Measurements from ENCODE around the gene SFXN3. TPM values are rescaled to one million over a fixed set of nuclear protein-coding genes. Genes with fewer than 3 reads are reported as not detected.

Gene SFXN3, protein sequence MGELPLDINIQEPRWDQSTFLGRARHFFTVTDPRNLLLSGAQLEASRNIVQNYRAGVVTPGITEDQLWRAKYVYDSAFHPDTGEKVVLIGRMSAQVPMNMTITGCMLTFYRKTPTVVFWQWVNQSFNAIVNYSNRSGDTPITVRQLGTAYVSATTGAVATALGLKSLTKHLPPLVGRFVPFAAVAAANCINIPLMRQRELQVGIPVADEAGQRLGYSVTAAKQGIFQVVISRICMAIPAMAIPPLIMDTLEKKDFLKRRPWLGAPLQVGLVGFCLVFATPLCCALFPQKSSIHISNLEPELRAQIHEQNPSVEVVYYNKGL
- 29.6 and 52.4 TPM in 2 replicates for total RNA-seq (2014; rRNA removed; shearing (Covaris generic))

DNA sequence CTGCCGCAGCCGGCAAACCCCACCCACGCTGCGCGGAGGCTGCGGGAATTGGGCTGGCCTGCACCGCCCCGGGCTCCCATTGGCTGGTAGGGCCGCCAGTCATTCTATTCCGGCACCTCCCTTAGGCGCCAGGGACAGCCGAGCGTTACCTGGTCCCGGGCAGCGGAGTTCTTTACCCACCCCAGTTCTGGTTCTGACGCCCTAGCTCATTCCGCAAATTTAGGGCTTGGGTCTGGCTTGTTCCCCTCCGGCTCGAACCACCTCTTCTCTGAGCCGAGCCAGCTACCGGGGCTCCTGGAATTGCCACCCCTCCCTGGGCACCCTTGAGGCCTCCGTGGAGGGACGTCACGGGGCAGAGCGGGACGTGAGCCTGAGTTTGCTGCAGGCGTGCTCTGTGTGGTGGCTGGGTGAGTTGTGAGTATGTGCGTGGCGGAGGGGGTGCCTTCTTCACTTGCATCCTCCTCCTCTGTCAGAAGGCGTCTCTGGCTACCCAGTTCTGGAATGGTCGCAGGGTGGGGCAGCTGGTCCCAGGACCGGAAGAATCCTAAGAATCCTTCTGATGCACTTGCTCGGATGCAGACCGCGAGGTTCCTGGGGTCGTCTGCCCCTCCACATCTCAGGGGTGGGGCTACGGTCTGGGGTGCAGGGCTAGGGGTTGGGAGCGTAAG is at the start of gene SFXN3, which contains the start of gene PDZD7:
Gene SFXN3 (plus strand): TSS at position 107 of the 668 bp plus-strand sequence. CDS start 3,461 bp downstream, outside the sequence.
Gene PDZD7 (minus strand): TSS at position 2 of the 668 bp plus-strand sequence. CDS start 910 bp downstream, outside the sequence.
- peak; percentile 88 to 96 for DNase-seq (ENCODE audit: low read depth in 1 of 2, low spot score in 2 of 2)
- Histone ChIP-seq H3K9me3 (replicated peaks) (no peaks in the 10 kb centered on the region), H3K36me3 (peaks cover 17% of the 10 kb centered on the region), H3K4me1 (replicated peaks) (peaks cover 34% of the 10 kb centered on the region), H3K27me3 (replicated peaks) (no peaks in the 10 kb centered on the region), H3K27ac (peak within 1 kb of the TSS; percentile 87), H3K4me3 (peak within 1 kb of the TSS; percentile 51)

DNA sequence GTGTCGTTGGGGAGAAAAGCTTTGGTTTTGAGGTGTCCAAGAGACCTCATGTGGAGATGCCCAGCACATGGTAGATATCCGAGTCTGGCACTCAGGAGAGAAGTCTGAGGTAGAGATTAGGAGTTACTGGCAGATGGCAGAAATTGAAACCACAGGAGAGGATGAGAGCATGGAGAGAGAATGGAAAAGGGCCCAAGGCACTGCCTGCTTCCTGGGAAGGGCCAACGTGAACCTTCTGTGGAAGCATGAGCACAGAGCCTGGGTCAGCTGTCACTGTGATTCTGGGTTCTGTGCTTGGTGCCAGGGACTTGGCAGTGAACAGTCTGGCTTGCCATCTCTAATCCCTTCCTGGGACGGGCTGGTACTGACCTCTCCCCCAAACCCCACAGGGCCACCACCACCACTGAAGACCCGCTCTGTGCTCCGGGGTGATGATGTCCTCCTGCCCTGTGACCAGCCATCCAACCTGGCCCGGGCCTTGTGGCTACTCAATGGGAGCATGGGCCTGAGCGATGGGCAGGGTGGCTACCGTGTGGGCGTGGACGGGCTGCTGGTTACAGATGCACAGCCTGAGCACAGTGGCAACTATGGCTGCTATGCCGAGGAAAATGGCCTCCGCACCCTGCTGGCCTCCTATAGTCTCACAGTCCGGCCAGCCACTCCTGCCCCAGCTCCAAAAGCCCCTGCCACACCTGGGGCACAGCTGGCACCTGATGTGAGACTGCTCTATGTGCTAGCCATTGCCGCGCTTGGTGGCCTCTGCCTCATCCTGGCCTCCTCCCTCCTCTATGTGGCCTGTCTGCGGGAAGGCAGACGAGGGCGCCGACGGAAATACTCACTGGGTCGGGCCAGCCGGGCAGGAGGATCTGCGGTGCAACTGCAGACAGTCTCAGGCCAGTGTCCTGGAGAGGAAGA is 47.9 kb upstream of the SFXN3 start:
- Histone ChIP-seq H3K36me3 (peaks cover 54% of the 10 kb centered on the region), H3K9me3 (replicated peaks) (no peaks in the 10 kb centered on the region), H3K27ac (no peak overlapping the region), H3K27me3 (replicated peaks) (no peaks in the 10 kb centered on the region), H3K4me1 (replicated peaks) (peaks cover 15% of the 10 kb centered on the region), H3K4me3 (no peak overlapping the region)
- no peak for DNase-seq (ENCODE audit: low read depth in 1 of 2, low spot score in 2 of 2)

DNA sequence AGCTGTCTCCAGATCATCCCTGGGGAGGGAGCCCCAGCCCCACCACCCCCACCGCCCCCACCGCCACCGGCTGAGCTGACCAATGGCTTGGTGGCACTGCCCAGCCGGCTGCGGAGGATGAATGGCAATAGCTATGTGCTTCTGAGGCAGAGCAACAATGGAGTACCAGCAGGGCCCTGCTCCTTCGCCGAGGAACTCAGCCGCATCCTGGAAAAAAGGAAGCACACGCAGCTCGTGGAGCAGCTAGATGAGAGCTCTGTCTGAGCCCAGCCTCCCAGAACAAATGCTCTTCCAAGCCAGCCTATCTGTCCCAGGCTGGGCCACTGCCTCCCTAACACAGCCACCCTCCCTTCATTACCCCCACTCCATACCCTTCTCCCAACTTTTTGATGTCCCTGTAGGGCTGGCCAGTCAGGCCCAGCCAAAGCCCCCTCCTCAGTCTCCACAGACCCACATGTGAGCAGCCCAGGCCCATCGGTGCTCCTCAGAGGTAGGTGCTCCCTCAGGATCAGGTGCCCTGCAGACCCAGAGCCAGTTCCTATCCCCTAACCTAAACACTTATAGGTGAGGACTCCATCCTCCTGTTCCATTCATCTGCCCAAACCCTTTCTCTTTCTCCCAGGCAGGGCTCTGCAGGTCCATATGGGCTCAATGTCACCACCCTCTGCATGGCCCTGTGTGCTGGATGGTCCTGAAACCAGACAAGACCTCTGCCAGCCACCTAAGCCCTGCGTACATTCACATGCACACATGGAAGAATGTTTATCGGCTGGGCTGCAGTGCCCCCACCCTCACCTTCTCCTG is 47.0 kb upstream of the SFXN3 start:
- Histone ChIP-seq H3K9me3 (replicated peaks) (no peaks in the 10 kb centered on the region), H3K27me3 (replicated peaks) (no peaks in the 10 kb centered on the region), H3K4me3 (no peak overlapping the region), H3K27ac (no peak overlapping the region), H3K36me3 (peaks cover 59% of the 10 kb centered on the region), H3K4me1 (replicated peaks) (peaks cover 16% of the 10 kb centered on the region)
- no peak for DNase-seq (ENCODE audit: low read depth in 1 of 2, low spot score in 2 of 2)

DNA sequence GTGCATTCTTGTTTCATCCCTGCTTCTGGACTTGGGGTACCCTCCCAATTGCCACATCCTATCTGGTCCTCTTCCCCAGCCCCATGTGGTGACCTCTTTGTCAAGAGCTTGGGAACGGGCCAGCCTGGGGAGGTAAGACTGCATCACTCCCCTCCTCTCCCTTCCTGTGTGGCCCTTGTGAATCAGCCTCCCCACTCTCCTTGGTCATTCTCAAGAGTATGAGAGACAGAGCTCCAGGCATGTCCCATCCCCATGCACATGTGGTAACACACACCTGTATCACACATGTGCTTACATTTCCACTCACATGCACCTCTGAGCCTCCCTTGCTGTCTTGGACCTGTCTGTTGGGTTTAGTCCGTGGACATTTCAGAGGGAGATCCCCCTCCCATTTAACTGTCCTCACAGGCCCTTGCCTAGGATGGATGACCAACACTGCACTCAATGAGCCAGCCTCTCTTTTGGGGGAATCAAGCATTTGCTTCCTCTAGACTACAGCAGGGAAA is 46.3 kb upstream of the SFXN3 start:
- Histone ChIP-seq H3K9me3 (replicated peaks) (no peaks in the 10 kb centered on the region), H3K4me3 (no peak overlapping the region), H3K4me1 (replicated peaks) (peaks cover 16% of the 10 kb centered on the region), H3K36me3 (peaks cover 65% of the 10 kb centered on the region), H3K27me3 (replicated peaks) (no peaks in the 10 kb centered on the region), H3K27ac (no peak overlapping the region)
- no peak for DNase-seq (ENCODE audit: low read depth in 1 of 2, low spot score in 2 of 2)

DNA sequence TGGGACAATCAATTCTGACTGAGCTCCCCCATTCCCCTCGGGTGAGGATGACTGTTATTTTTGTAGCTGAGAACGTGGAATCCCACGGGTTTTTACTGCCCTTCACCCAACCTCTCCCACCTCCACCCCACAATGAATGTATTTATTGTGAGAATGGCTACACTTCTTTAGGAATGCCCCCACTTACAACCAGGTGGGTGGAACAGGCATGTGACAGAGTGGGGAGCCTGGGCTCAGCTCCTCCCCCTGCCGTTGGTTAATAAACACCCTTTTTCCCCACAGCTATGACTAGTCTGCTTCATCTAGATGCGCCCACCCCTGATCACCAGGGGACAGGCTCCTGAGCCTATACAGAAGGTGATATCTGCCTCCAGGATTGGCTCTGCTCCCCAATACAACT is 45.7 kb upstream of the SFXN3 start:
- Histone ChIP-seq H3K27ac (no peak overlapping the region), H3K27me3 (replicated peaks) (no peaks in the 10 kb centered on the region), H3K4me1 (replicated peaks) (peaks cover 16% of the 10 kb centered on the region), H3K9me3 (replicated peaks) (no peaks in the 10 kb centered on the region), H3K36me3 (peaks cover 65% of the 10 kb centered on the region), H3K4me3 (no peak overlapping the region)
- no peak for DNase-seq (ENCODE audit: low read depth in 1 of 2, low spot score in 2 of 2)

DNA sequence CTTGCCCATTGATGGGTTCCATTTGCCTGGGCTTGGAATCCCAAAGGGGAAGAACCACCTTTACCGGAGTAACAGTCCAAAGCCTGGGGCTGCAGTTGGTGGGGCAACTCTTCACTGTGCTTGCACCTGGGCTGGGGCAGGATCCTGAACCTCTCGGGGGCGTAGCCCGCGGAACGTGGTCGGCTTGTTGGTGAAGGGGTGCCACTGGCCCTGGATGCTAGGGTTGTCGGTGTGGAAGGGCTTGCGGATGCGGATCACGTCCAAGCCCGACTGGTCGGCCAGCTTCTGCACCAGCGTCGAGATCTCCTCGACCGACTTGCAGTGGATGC is 44.4 kb upstream of the SFXN3 start:
- peak overlapping the region; percentile 90 for H3K4me3 ChIP-seq
- no peaks in the 10 kb centered on the region for H3K9me3 ChIP-seq (replicated peaks)
- DNase-seq (ENCODE audit: low read depth in 1 of 2, low spot score in 2 of 2): no peak
- H3K27ac ChIP-seq: no peak overlapping the region
- no peaks in the 10 kb centered on the region for H3K27me3 ChIP-seq (replicated peaks)
- H3K4me1 ChIP-seq (replicated peaks): peaks cover 16% of the 10 kb centered on the region
- peaks cover 68% of the 10 kb centered on the region for H3K36me3 ChIP-seq

DNA sequence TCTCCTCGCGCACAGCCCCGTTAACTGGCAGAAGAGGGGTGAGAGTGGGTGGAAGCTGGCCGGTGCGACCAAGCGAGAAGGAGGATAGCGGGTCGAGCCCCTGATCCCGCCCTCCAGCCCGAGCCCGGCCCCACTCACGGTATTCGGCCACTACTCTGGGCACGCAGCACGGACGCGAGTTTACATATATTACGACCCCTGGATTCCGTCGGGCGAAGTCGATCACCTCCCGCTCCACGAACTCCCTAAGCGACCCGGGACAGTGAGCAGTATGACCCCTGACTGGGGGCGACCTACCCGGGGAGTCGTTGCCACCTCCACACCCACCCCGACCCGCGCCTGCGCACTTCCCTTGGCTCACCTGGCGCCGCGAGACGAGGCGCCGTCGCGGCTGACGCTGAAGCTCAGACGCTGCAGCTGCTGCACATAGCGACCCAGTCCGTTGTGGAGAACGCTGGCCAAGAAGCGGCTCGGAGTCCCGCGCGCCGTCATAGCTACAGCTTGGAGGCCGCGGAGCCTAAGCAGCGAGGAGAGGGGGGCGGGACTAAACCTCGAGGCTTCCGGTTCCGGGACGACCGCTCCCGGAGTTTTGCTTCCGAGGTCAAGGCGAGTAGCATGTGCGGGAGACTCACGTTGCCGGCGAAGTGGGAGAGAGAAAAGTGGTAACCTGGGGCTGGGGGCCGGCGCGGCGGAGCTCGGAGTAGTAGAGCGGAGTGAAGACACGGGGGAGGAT is 43.9 kb upstream of the SFXN3 start, which contains the start of the genes MRPL43 and TWNK:
Gene MRPL43 (minus strand): TSS at position 546 of the 733 bp plus-strand sequence. CDS start 54 bp downstream, at position 492.
Gene TWNK (plus strand): TSS at position 592 of the 733 bp plus-strand sequence. CDS start 668 bp downstream, outside the sequence.
- Histone ChIP-seq H3K27ac (no peak within 1 kb of the TSS), H3K9me3 (replicated peaks) (no peaks in the 10 kb centered on the region), H3K4me3 (peak within 1 kb of the TSS; percentile 90), H3K36me3 (peaks cover 66% of the 10 kb centered on the region), H3K4me1 (replicated peaks) (peaks cover 16% of the 10 kb centered on the region), H3K27me3 (replicated peaks) (no peaks in the 10 kb centered on the region)
- DNase-seq (ENCODE audit: low read depth in 1 of 2, low spot score in 2 of 2): peak; percentile 75 to 80

DNA sequence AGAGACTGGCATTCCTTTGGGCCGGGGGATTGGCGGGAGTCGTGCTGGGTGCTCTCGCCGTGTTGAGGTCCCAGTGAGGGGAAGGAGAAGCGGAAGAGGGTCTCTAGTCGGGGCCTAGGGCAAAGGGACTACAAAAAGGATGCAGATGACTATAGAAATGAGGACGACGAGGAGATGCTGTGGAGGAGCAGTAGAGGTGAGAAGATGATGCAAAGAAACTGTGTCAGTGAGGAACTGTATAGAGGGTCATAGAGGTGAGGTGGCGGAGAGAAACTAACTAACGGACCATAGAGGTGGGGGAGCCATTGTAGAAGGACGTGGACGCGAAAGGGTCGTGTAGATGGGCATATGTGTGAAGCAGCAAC is 43.4 kb upstream of the SFXN3 start:
- H3K27me3 ChIP-seq (replicated peaks): no peaks in the 10 kb centered on the region
- no peak overlapping the region for H3K27ac ChIP-seq
- peaks cover 16% of the 10 kb centered on the region for H3K4me1 ChIP-seq (replicated peaks)
- H3K9me3 ChIP-seq (replicated peaks): no peaks in the 10 kb centered on the region
- H3K4me3 ChIP-seq: peak overlapping the region; percentile 90
- H3K36me3 ChIP-seq: peaks cover 63% of the 10 kb centered on the region
- DNase-seq (ENCODE audit: low read depth in 1 of 2, low spot score in 2 of 2): no peak

DNA sequence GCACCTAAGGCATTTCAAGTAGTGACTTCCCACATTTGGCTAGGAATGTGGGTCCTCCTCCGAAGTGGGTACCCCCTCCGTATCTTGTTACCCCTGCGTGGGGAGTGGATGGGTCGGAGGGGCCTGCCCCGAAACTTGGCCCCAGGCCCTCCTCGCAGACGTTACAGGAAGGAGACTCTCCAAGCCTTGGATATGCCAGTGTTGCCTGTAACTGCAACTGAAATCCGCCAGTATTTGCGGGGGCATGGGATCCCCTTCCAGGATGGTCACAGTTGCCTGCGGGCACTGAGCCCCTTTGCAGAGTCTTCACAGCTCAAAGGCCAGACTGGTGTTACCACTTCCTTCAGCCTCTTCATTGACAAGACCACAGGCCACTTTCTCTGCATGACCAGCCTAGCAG is 42.9 kb upstream of the SFXN3 start:
- no peak for DNase-seq (ENCODE audit: low read depth in 1 of 2, low spot score in 2 of 2)
- Histone ChIP-seq H3K27me3 (replicated peaks) (no peaks in the 10 kb centered on the region), H3K27ac (no peak overlapping the region), H3K9me3 (replicated peaks) (no peaks in the 10 kb centered on the region), H3K4me3 (peak overlapping the region; percentile 90), H3K4me1 (replicated peaks) (peaks cover 16% of the 10 kb centered on the region), H3K36me3 (peaks cover 61% of the 10 kb centered on the region)

DNA sequence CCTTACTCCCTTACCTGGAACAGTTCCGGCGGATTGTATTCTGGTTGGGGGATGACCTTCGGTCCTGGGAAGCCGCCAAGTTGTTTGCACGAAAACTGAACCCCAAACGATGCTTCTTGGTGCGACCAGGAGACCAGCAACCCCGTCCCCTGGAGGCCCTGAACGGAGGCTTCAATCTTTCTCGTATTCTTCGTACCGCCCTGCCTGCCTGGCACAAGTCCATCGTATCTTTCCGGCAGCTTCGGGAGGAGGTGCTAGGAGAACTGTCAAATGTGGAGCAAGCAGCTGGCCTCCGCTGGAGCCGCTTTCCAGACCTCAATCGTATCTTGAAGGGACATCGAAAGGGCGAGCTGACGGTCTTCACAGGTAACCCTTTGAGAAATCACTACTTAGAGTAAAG is 41.9 kb upstream of the SFXN3 start:
- no peak for DNase-seq (ENCODE audit: low read depth in 1 of 2, low spot score in 2 of 2)
- no peak overlapping the region for H3K4me3 ChIP-seq
- peaks cover 70% of the 10 kb centered on the region for H3K36me3 ChIP-seq
- H3K27ac ChIP-seq: no peak overlapping the region
- H3K27me3 ChIP-seq (replicated peaks): no peaks in the 10 kb centered on the region
- H3K4me1 ChIP-seq (replicated peaks): peaks cover 18% of the 10 kb centered on the region
- H3K9me3 ChIP-seq (replicated peaks): no peaks in the 10 kb centered on the region

DNA sequence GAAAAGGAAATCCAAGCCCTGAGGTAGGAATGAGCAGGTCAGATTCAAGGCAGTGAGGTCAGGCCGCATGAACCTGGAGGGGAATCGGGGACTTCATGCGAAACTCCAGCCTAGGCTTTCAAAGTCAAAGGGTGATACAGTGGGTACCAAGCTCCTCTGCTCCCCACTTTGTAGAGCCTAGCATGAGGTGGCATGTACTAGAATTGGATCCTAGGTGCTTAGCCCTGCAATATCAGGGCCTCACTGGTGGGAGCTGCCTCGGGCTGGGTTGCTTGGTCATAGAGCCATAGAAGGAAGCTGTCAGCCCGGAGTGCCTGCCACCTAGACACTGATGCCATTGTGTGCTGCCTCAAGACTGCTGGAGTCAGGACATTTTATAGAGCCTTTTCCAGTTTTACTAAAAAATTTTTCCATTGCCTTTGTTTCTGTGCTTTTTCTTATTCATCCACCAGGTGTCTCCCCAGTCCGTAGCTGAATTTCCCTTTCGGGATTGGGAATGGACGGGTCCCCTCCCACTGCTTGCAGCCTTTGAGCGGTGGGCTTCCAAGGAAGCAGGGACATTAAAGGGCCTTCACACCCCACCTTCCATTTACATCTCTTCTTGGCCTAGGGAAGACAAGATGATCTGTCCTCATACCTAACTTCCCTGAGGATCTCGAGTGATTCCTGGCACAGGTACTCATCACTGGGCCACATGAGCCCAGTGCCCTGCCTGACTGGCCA is 36.9 kb upstream of the SFXN3 start:
- no peaks in the 10 kb centered on the region for H3K9me3 ChIP-seq (replicated peaks)
- H3K27ac ChIP-seq: peak overlapping the region; percentile 57
- peaks cover 52% of the 10 kb centered on the region for H3K4me1 ChIP-seq (replicated peaks)
- H3K36me3 ChIP-seq: peaks cover 47% of the 10 kb centered on the region
- DNase-seq (ENCODE audit: low read depth in 1 of 2, low spot score in 2 of 2): peak in 1 of 2 experiments; percentile 65
- no peaks in the 10 kb centered on the region for H3K27me3 ChIP-seq (replicated peaks)
- H3K4me3 ChIP-seq: no peak overlapping the region

DNA sequence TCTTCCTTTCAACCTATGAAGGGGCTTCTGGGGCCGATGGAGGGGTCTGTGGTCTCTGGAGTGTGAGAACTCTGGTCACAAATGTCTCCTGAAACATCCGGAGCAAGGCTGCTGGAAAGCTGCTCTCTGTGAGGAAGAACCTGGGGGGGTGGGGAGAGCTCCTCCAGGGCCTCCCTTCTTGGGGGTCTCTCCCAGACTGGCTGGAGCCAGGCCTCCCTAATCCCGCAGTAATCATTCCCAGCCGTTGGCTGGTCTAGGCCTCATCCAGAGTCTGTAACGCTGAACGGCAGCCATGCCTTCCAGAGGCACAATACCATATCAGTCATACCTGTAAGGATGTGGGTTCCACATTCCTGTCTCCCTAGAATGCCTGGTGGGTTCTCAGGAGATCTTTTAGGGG is 35.9 kb upstream of the SFXN3 start:
- H3K4me3 ChIP-seq: no peak overlapping the region
- H3K9me3 ChIP-seq (replicated peaks): no peaks in the 10 kb centered on the region
- H3K36me3 ChIP-seq: peaks cover 44% of the 10 kb centered on the region
- no peaks in the 10 kb centered on the region for H3K27me3 ChIP-seq (replicated peaks)
- H3K27ac ChIP-seq: peak overlapping the region; percentile 57
- peaks cover 56% of the 10 kb centered on the region for H3K4me1 ChIP-seq (replicated peaks)
- DNase-seq (ENCODE audit: low read depth in 1 of 2, low spot score in 2 of 2): peak; percentile 72 to 78

Data from SJSA1 (cell line).